ENCODE data around the gene TMEM50A.
"Not testable (repeated sequence)": the region's sequence is repeated elsewhere in the genome, so short reads cannot be mapped to it uniquely, and the experiment has no call there.

Gene TMEM50A

DNA sequence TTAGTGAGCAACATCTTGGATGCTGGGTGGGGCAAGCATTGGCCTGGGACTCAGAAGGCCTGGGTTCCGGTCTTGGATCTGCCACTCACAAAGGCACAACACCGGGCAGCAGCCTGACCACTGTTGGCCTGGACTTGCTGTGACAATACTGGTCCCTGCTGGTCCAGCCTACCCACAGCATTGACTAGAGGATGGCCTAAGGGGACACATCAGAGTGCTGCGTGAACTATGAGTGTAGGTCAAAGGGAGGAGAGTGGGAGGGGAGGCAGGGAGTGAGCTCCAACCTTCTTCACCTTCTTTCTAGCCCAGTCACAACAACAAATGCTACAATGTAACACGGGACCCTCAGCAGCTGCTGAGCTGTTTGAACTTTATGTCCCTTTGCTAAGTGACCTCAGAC is 31.1 kb downstream of the TMEM50A start:
- H4K20me1 ChIP-seq = no peaks in the 10 kb centered on the region
- H3K4me2 ChIP-seq = no peak overlapping the region
- H3K9me3 ChIP-seq = no peaks in the 10 kb centered on the region
- H3K9ac ChIP-seq = no peak overlapping the region
- H3K27ac ChIP-seq = no peak overlapping the region
- H3K4me3 ChIP-seq = no peak overlapping the region
- no peak for TF ChIP-seq Cebpa-rat (IDR thresholded peaks at IDR 0.05)
- H3K4me1 ChIP-seq = no peaks in the 10 kb centered on the region
- H3K36me3 ChIP-seq = no peaks in the 10 kb centered on the region
- no peaks in the 10 kb centered on the region for H3K27me3 ChIP-seq

DNA sequence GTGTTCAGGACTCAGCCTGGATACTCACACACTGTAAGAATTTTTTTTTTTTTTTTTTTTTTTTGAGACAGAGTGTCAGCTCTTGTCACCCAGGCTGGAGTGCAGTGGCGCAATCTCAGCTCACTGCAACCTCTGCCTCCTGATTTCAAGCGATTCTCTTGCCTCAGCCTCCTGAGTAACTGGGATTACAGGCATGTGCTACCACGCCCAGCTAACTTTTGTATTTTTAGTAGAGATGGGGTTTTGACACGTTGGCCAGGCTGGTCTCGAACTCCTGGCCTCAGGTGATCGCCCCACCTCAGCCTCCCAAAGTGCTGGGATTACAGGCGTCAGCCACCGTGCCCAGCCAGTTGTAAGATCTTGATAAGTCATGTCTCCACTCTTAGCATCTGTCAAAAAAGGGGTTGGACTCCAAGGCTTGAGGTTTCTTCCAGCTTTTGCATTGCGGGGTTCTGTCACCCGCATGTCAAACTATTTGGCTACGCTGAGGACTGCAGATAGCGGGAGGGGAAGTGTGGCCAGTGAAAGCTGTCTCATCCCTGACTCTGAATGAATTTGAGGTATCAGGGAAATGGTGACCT is 31.6 kb downstream of the TMEM50A start:
- not testable (repeated sequence) for H3K9me3 ChIP-seq, H3K4me3 ChIP-seq, H3K36me3 ChIP-seq, H3K4me2 ChIP-seq, H3K4me1 ChIP-seq, H3K27ac ChIP-seq, H3K9ac ChIP-seq, H3K27me3 ChIP-seq, H4K20me1 ChIP-seq

DNA sequence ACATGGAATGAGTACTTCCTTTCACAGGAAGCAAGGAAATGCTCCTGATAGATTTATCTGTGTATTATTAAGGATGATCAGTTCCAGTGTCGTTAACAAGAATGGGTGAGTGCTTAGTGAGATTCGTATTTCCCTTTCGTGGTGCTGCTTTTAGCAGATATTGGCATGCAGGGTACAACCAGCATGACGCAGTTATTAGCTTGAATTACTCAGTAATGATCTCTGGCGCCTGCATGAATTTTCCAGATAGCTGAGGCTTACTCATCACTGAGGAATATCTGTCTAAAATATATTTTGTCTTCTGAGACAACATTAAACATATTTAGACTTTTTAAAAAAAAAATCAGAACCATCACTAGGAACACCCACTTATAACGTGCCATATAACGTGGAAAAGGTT is 33.6 kb downstream of the TMEM50A start:
- not testable (repeated sequence) for H3K9ac ChIP-seq, H3K36me3 ChIP-seq, H3K9me3 ChIP-seq, H3K4me2 ChIP-seq, H3K4me1 ChIP-seq, H3K27me3 ChIP-seq, H3K27ac ChIP-seq, H4K20me1 ChIP-seq, H3K4me3 ChIP-seq

- not testable (repeated sequence) for H3K4me1 ChIP-seq, H3K27ac ChIP-seq, H3K9ac ChIP-seq, H3K9me3 ChIP-seq, H3K36me3 ChIP-seq, H3K4me2 ChIP-seq, H4K20me1 ChIP-seq, H3K27me3 ChIP-seq, H3K4me3 ChIP-seq
These were observed 40.2 kb downstream of the TMEM50A start for GRCh38 chr1:25378367-25378766.

GRCh38 chr1:25382543-25382942 is 44.4 kb downstream of the TMEM50A start:
- not testable (repeated sequence) for H3K4me2 ChIP-seq, H4K20me1 ChIP-seq, H3K36me3 ChIP-seq, H3K27ac ChIP-seq, H3K27me3 ChIP-seq, H3K4me3 ChIP-seq, H3K4me1 ChIP-seq, H3K9ac ChIP-seq, H3K9me3 ChIP-seq

GRCh38 chr1:25383090-25383489 is 45.0 kb downstream of the TMEM50A start:
- not testable (repeated sequence) for H3K4me3 ChIP-seq, H3K4me1 ChIP-seq, H3K4me2 ChIP-seq, H3K27me3 ChIP-seq, H3K36me3 ChIP-seq, H4K20me1 ChIP-seq, H3K9me3 ChIP-seq, H3K9ac ChIP-seq, H3K27ac ChIP-seq

DNA sequence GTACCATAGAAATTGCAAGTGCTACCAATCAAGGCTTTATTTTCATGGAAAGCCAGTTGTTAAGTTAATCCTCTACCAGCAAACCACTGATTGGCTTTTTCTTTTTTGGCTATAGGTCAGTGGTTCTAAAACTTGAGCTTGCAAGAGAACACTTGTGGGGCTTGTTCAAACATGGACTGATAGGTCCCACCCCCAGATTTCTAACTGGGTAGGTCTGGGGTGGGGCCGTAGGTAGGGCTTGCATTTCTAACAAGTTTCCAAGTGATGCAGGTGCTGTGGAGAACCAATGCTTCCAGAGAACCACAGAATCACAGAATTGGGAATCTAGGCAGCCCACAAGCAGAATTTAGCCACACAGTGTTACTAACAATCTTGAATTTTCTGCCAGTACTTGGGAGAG is 45.7 kb downstream of the TMEM50A start:
- not testable (repeated sequence) for H4K20me1 ChIP-seq, H3K36me3 ChIP-seq, H3K4me3 ChIP-seq, H3K27ac ChIP-seq, H3K9ac ChIP-seq, H3K4me2 ChIP-seq, H3K9me3 ChIP-seq, H3K4me1 ChIP-seq, H3K27me3 ChIP-seq

DNA sequence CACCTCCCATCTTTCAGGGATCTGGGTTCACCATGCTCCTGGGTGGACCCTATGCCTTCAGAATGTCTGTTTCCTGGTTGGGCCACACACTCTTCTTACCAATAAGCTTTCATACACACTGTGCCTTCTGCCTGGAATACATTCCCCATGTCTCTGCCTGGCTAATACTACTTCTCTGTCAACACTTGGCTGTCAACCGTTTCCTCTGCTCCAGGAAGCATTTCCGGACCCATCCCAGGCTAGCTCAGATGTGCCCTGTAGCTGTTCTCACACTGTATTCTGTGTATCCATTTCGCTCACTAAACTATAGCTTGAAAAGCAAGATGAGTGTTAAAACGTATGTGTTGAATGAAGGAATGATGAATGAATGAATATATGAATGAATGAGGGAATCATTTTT is 49.0 kb downstream of the TMEM50A start:
- not testable (repeated sequence) for H3K4me1 ChIP-seq, H3K9ac ChIP-seq, H3K27ac ChIP-seq, H3K9me3 ChIP-seq, H3K4me3 ChIP-seq, H3K27me3 ChIP-seq, H4K20me1 ChIP-seq, H3K4me2 ChIP-seq, H3K36me3 ChIP-seq

DNA sequence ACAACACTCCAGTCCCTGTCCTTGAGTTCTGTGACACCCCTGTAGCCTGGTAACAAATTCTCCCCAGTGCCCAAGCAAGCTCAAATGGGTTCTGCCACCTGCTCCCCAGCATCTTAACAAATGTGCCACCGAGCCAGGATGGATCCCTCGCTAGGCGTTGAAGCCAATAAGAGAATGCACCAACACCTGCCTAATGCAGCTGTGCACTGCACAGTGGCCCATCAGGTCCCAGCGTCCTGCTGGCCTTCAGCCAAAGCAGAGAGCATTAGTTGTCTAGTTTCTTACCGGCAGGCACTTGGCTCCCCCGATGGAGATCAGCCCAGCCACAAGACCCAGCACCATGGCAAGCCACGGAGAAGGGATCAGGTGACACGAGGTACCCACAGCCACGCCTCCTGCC is 50.6 kb downstream of the TMEM50A start:
- not testable (repeated sequence) for H3K4me3 ChIP-seq, H3K4me1 ChIP-seq, H3K36me3 ChIP-seq, H3K9me3 ChIP-seq, H4K20me1 ChIP-seq, H3K9ac ChIP-seq, H3K4me2 ChIP-seq, H3K27ac ChIP-seq, H3K27me3 ChIP-seq

- H3K27me3 ChIP-seq, H3K9ac ChIP-seq, H3K36me3 ChIP-seq, H4K20me1 ChIP-seq, H3K4me3 ChIP-seq, H3K9me3 ChIP-seq, H3K27ac ChIP-seq, H3K4me2 ChIP-seq, H3K4me1 ChIP-seq: not testable (repeated sequence)
These were observed 51.6 kb downstream of the TMEM50A start for GRCh38 chr1:25389721-25390120.

- H3K4me1 ChIP-seq = peaks cover 15% of the 10 kb centered on the region; the same call in 1 of the 2 replicates
- H3K9me3 ChIP-seq = no peaks in the 10 kb centered on the region
- no peak for TF ChIP-seq Cebpa-rat (IDR thresholded peaks at IDR 0.05)
- H3K36me3 ChIP-seq = no peaks in the 10 kb centered on the region
- no peak overlapping the region for H3K27ac ChIP-seq
- H3K4me3 ChIP-seq = no peak overlapping the region
- no peak overlapping the region for H3K4me2 ChIP-seq
- no peaks in the 10 kb centered on the region for H3K27me3 ChIP-seq
- no peak overlapping the region for H3K9ac ChIP-seq
- no peaks in the 10 kb centered on the region for H4K20me1 ChIP-seq
These were observed 54.7 kb downstream of the TMEM50A start for GRCh38 chr1:25392841-25393240.

DNA sequence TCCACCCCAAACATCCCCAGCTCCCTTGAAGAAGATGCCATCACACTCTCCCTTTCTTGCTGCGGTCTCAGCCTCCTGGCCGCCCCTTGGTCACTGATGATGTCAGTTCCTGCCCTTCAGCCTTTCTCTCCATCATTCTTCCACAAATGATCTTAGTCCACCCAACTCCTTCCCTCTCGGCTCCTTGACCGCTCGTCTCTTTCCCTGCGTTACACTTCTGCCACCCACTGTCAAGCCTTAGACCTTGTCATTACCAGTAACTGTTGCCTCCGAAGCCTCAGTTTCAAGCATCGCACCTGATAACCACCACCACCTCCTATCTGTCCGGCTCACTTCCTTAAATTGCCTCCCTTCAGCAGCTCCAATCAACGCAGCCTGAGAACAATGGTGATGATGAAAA is 59.4 kb downstream of the TMEM50A start:
- H4K20me1 ChIP-seq, H3K4me1 ChIP-seq, H3K36me3 ChIP-seq, H3K4me3 ChIP-seq, H3K9ac ChIP-seq, H3K27ac ChIP-seq, H3K9me3 ChIP-seq, H3K27me3 ChIP-seq: not testable (repeated sequence)
- 0 out of 2 replicates have a peak overlapping the region, but pooled peaks have one; percentile 34 for H3K4me2 ChIP-seq

GRCh38 chr1:25398079-25398478 is 59.9 kb downstream of the TMEM50A start:
- not testable (repeated sequence) for H3K4me3 ChIP-seq, H3K9me3 ChIP-seq, H4K20me1 ChIP-seq, H3K9ac ChIP-seq, H3K4me1 ChIP-seq, H3K27ac ChIP-seq, H3K27me3 ChIP-seq, H3K36me3 ChIP-seq
- H3K4me2 ChIP-seq = peak overlapping the region; percentile 34; the same call in 1 of the 2 replicates

DNA sequence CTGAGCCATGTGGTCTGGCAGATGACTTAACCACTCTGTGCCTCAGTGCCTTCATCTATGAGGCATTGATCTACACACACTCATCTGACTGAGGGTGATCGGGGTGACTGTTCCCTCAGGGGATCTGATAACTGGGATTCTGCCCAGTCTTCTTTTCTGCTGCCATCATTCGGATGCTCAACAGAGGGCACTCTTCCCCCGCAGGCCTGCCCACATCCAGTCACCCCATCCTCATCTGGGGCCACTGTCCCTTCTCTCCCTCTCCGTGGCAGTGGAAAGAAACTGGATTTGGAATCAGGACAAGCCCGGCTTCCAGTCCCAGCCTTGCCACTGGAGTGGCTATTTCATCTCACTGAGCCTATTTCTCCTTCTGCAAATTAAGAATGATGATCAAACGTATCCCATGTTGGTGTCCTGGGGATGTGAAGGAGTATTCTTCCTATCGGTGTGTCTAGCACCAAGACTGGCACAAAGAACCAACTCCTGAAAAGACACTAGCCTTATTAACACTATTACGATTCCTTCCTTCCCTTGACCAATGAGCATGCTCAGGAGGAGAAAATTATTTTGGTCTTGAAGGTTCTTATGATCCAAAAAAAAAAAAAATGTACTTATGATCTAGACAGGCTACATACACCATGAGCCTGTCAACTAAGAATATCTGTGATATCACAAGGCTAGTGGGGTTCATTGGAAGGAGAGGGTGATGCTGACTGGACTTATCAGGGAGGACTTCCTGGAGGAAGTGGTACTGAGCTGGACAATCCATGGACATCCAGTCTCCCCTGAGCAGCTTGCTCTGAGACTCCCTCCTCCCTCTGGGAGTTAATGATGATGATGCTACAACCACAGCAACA is 65.0 kb downstream of the TMEM50A start:
- H4K20me1 ChIP-seq, H3K4me2 ChIP-seq, H3K4me3 ChIP-seq, H3K27ac ChIP-seq, H3K36me3 ChIP-seq, H3K27me3 ChIP-seq, H3K9ac ChIP-seq, H3K9me3 ChIP-seq: not testable (repeated sequence)
- H3K4me1 ChIP-seq = peaks cover 20% of the 10 kb centered on the region

GRCh38 chr1:25405731-25406305 is 67.7 kb downstream of the TMEM50A start:
- Histone ChIP-seq H3K4me1 (peaks cover 20% of the 10 kb centered on the region), H3K4me2 (peak overlapping the region; percentile 65), H3K27ac (peak overlapping the region; percentile 55)
- H3K4me3 ChIP-seq, H3K9ac ChIP-seq, H3K27me3 ChIP-seq, H3K9me3 ChIP-seq, H3K36me3 ChIP-seq, H4K20me1 ChIP-seq: not testable (repeated sequence)

All from BLaER1 (cell line).